ENCODE results near the gene CCP110.

- TF ChIP-seq EZH2 (IDR thresholded peaks at IDR 0.05; ENCODE audit: borderline replicate concordance, low read depth, low read length, severe bottlenecking), result no peak
- TF ChIP-seq, protein P1, sequence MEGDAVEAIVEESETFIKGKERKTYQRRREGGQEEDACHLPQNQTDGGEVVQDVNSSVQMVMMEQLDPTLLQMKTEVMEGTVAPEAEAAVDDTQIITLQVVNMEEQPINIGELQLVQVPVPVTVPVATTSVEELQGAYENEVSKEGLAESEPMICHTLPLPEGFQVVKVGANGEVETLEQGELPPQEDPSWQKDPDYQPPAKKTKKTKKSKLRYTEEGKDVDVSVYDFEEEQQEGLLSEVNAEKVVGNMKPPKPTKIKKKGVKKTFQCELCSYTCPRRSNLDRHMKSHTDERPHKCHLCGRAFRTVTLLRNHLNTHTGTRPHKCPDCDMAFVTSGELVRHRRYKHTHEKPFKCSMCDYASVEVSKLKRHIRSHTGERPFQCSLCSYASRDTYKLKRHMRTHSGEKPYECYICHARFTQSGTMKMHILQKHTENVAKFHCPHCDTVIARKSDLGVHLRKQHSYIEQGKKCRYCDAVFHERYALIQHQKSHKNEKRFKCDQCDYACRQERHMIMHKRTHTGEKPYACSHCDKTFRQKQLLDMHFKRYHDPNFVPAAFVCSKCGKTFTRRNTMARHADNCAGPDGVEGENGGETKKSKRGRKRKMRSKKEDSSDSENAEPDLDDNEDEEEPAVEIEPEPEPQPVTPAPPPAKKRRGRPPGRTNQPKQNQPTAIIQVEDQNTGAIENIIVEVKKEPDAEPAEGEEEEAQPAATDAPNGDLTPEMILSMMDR (IDR thresholded peaks at IDR 0.05; ENCODE audit: borderline replicate concordance, extremely low read depth, low read length, poor library complexity, severe bottlenecking), result no peak
Observed at GRCh38 chr16:19474617-19475016, 49.1 kb upstream of the CCP110 start.

Data from DND-41 (cell line).